ENCODE data around the gene NUP43.

DNA sequence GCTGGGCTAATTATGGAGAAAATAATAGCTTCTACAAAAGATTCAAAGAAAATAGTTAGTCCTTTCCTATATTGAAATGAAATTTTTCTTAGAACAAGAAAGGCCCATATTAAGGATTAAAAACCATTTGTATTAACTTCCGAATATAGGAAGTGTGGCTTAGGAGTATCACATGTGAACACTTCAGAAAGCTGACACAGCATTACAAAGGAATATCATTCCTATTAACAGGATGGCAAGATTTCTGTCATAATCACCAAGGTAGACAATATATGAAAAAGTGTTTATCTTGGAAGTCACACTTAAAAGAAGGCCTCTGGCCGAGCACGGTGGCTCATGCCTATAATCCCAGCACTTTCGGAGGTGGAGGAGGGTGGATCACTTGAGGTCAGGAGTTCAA is 23.1 kb downstream of the NUP43 start:
- TF ChIP-seq POLR2A (IDR thresholded peaks at IDR 0.05) = no peak
- TF ChIP-seq, protein P1, sequence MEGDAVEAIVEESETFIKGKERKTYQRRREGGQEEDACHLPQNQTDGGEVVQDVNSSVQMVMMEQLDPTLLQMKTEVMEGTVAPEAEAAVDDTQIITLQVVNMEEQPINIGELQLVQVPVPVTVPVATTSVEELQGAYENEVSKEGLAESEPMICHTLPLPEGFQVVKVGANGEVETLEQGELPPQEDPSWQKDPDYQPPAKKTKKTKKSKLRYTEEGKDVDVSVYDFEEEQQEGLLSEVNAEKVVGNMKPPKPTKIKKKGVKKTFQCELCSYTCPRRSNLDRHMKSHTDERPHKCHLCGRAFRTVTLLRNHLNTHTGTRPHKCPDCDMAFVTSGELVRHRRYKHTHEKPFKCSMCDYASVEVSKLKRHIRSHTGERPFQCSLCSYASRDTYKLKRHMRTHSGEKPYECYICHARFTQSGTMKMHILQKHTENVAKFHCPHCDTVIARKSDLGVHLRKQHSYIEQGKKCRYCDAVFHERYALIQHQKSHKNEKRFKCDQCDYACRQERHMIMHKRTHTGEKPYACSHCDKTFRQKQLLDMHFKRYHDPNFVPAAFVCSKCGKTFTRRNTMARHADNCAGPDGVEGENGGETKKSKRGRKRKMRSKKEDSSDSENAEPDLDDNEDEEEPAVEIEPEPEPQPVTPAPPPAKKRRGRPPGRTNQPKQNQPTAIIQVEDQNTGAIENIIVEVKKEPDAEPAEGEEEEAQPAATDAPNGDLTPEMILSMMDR (IDR thresholded peaks at IDR 0.05) = no peak

All from uterus (tissue), 2 donors.